GM23338 (cell line): ENCODE measurements around the gene VIP. TPM values are rescaled to one million over a fixed set of nuclear protein-coding genes. Genes with fewer than 3 reads are reported as not detected.

ENCODE experiments used
- ATAC-seq: fragments of 200-7000 bp; cut with Tn5 transposase; 3 replicates; pipeline ENCODE4 v1.9.1; 2020
- DNase-seq: peaks from one replicate; pipeline ENCODE4 v3.0.0-alpha.2; 2015; ENCODE audit warnings: low spot score
- H2AFZ ChIP-seq: fragments of 200-600 bp; sonication (generic); 2 replicates; pipeline ENCODE4 v1.8.0; 2016; ENCODE audit warnings: antibody characterized with exemption, mild to moderate bottlenecking, moderate library complexity
- H3F3A ChIP-seq: fragments of 200-600 bp; sonication (generic); replicated peaks from 2 replicates; pipeline ENCODE4 v1.8.0; 2017; ENCODE audit warnings: antibody characterized with exemption, mixed run types, low read depth
- H3K27ac ChIP-seq: fragments of 200-600 bp; sonication (generic); 2 replicates; pipeline ENCODE4 v1.6.1; 2016; ENCODE audit warnings: low read depth
- H3K27me3 ChIP-seq: fragments of 200-600 bp; sonication (generic); 2 replicates; pipeline ENCODE4 v1.8.0; 2016; ENCODE audit warnings: mild to moderate bottlenecking, mixed run types, moderate library complexity; ENCODE audit not compliant: insufficient read depth
- H3K36me3 ChIP-seq: fragments of 200-600 bp; sonication (generic); 2 replicates; pipeline ENCODE4 v1.8.0; 2016; ENCODE audit warnings: mild to moderate bottlenecking; ENCODE audit not compliant: insufficient read depth
- H3K4me1 ChIP-seq: fragments of 200-600 bp; sonication (generic); 2 replicates; pipeline ENCODE4 v1.8.0; 2016; ENCODE audit warnings: mild to moderate bottlenecking, moderate library complexity; ENCODE audit not compliant: insufficient read depth
- H3K4me2 ChIP-seq: fragments of 200-600 bp; sonication (generic); 2 replicates; pipeline ENCODE4 v1.7.1; 2017; ENCODE audit warnings: mixed run types
- H3K4me3 ChIP-seq: fragments of 200-600 bp; sonication (generic); 2 replicates; pipeline ENCODE4 v1.6.1; 2016; ENCODE audit warnings: mixed run types
- H3K79me2 ChIP-seq: fragments of 200-600 bp; sonication (generic); replicated peaks from 2 replicates; pipeline ENCODE4 v1.8.0; 2017; ENCODE audit warnings: mild to moderate bottlenecking; ENCODE audit not compliant: insufficient read depth
- H3K9me2 ChIP-seq: fragments of 200-600 bp; sonication (generic); 2 replicates; pipeline ENCODE4 v1.8.0; 2017; ENCODE audit not compliant: insufficient read depth
- H4K20me1 ChIP-seq: fragments of 200-600 bp; sonication (generic); replicated peaks from 2 replicates; pipeline ENCODE4 v1.8.0; 2017; ENCODE audit warnings: mild to moderate bottlenecking; ENCODE audit not compliant: insufficient read depth
- H3K27ac Mint-ChIP-seq: 2 replicates; pipeline ENCODE4 v1.8.0; 2020; ENCODE audit warnings: inconsistent platforms, mild to moderate bottlenecking, moderate library complexity, mixed read lengths
- H3K27me3 Mint-ChIP-seq: 3 replicates; pipeline ENCODE4 v1.8.0; 2022; ENCODE audit warnings: low read depth, mild to moderate bottlenecking, moderate library complexity, mixed read lengths, inconsistent platforms; ENCODE audit not compliant: insufficient read depth, poor library complexity
- H3K36me3 Mint-ChIP-seq: 3 replicates; pipeline ENCODE4 v1.8.0; 2021; ENCODE audit warnings: low read depth, mild to moderate bottlenecking, inconsistent platforms, moderate library complexity, mixed read lengths
- H3K4me1 Mint-ChIP-seq: 3 replicates; pipeline ENCODE4 v1.8.0; 2020; ENCODE audit warnings: mild to moderate bottlenecking, inconsistent platforms, mixed read lengths
- H3K4me3 Mint-ChIP-seq: 3 replicates; pipeline ENCODE4 v1.8.0; 2021; ENCODE audit warnings: moderate library complexity, mild to moderate bottlenecking, inconsistent platforms, mixed read lengths
- H3K9me3 Mint-ChIP-seq: 3 replicates; pipeline ENCODE4 v1.8.0; 2020; ENCODE audit warnings: moderate library complexity, mild to moderate bottlenecking, inconsistent platforms, mixed read lengths
- ETS1 ChIP-seq: IDR thresholded peaks from 2 replicates; pipeline ENCODE4 v1.6.1; 2016; ENCODE audit warnings: antibody characterized with exemption
- EZH2 ChIP-seq: fragments of 200-600 bp; sonication (generic); IDR thresholded peaks from one replicate; pipeline ENCODE4 v1.8.0; 2017; ENCODE audit warnings: antibody characterized with exemption, mild to moderate bottlenecking, low read depth; ENCODE audit not compliant: unreplicated experiment
- EZH2phosphoT487 ChIP-seq: fragments of 200-600 bp; sonication (generic); IDR thresholded peaks from one replicate; pipeline ENCODE4 v1.8.1; 2018; ENCODE audit warnings: antibody characterized with exemption; ENCODE audit not compliant: unreplicated experiment
- POLR2AphosphoS5 ChIP-seq: IDR thresholded peaks from 2 replicates; pipeline ENCODE4 v1.6.1; 2016; ENCODE audit warnings: antibody characterized with exemption, low read depth
- REST ChIP-seq: IDR thresholded peaks from one replicate; pipeline ENCODE4 v1.6.1; 2018; ENCODE audit warnings: antibody characterized with exemption; ENCODE audit not compliant: unreplicated experiment
- STAT1 ChIP-seq: IDR thresholded peaks from one replicate; pipeline ENCODE4 v1.6.1; 2016; ENCODE audit warnings: antibody characterized with exemption; ENCODE audit not compliant: unreplicated experiment
- ZNF114 ChIP-seq: fragments of 250-450 bp; sonication (Bioruptor Pico); IDR thresholded peaks from 2 replicates; pipeline ENCODE4 v1.5.0; 2020; ENCODE audit warnings: mild to moderate bottlenecking, moderate library complexity
- polyA plus RNA-seq: library from polyadenylated mRNA; unstranded; fragments of >200 nt; fragmentation: Nextera tagmentation; extraction: Ambion mirVana; gene quantifications from 2 replicates; pipeline ENCODE4 v1.2.1, GENCODE V29; 2016
- total RNA-seq: library from RNA; depleted of rRNA; stranded (reverse); fragments of >200 nt; shearing (Covaris generic); gene quantifications from 2 replicates; pipeline ENCODE4 v1.2.3, GENCODE V29; 2014
- TF ChIP-seq, protein P1 (sequence below), 2 experiments: fragments of 200-600 bp in 1 of 2; sonication (generic) in 1 of 2; conservative IDR thresholded peaks; 2 replicates each; pipeline versions ENCODE4 v1.5.1 to v1.6.1; 2016 to 2017; ENCODE audit warnings: antibody characterized with exemption in 2 of 2, low read depth in 2 of 2, mild to moderate bottlenecking in 2 of 2, moderate library complexity in 1 of 2

VIP gene
- total and polyA plus RNA-seq, 2 experiments from 2014 or later: not detected

DNA sequence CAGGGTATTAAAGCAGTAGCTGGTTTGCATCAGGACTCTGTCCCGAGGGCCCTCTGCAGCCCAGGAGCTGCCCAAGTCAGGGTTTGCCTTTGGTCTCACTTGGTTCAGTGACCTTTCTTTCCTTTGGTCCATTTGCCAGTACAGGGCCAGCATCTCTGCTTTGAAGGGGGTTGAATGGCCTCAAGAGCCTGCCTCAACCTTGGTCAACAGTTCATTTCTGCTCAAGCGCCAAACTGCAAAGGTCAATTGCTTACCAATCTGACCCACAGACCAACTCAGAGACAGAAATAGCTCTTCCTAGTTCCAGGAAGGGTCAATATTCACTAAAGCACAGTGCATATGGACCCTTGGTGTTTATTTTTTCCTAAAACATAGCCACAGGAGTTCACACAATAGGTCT lies 19.4 kb downstream of the VIP start:
- H3K27ac Mint-ChIP-seq: no peak overlapping the region
- no peak overlapping the region for H3K4me3 Mint-ChIP-seq
- Histone ChIP-seq H3K4me3 (no peak overlapping the region), H3K4me1 (no peaks in the 10 kb centered on the region), H3K79me2 (no peaks in the 10 kb centered on the region), H3K27me3 (no peaks in the 10 kb centered on the region), H3K9me2 (peaks cover 3% of the 10 kb centered on the region; the same call in 1 of the 2 replicates), H2AFZ (peak overlapping the region; percentile 70), H4K20me1 (no peaks in the 10 kb centered on the region), H3K36me3 (no peaks in the 10 kb centered on the region), H3K4me2 (no peak overlapping the region), H3F3A (no peaks in the 10 kb centered on the region), H3K27ac (no peak overlapping the region)
- H3K9me3 Mint-ChIP-seq: peaks cover 3% of the 10 kb centered on the region; the same call in 1 of the 3 replicates
- no peak for ATAC-seq
- H3K27me3 Mint-ChIP-seq: peaks cover 2% of the 10 kb centered on the region
- H3K36me3 Mint-ChIP-seq: no peaks in the 10 kb centered on the region
- no peak for TF ChIP-seq ZNF114
- DNase-seq: no peak
- no peaks in the 10 kb centered on the region for H3K4me1 Mint-ChIP-seq

DNA sequence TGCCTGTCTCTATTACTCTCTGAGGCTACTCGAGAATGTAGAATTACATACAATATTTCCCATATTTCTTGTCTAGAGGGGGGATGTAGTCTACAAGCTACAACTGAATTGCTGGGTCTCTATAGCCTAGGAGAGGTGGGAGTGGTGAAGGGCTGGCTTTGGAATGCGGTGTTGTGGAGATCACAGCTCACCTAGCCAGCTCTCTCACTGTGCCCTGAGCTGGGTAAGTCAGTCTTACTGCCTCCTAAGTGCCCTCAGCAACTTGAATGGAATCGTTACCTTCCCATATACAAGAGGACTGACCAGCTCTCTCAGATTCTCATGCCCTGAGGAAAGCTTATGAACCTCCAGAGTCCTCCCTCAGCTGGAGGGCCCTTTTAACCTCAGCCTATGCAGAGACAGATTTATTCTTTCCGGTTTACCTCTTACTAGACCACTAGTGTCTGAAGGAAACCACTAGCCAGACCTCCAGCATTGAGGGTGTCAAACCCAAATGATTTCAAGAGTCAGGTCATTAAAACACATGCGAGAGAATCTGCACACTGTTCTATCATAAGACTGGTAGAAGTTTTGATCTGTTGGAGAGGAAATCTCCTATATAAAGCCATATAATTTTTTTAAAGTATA lies 20.6 kb downstream of the VIP start:
- peak overlapping the region; percentile 66; the same call in 1 of the 2 replicates for H2AFZ ChIP-seq
- H3K4me3 Mint-ChIP-seq: no peak overlapping the region
- H3K4me2 ChIP-seq: no peak overlapping the region
- H3K9me3 Mint-ChIP-seq: peaks cover 3% of the 10 kb centered on the region; the same call in 1 of the 3 replicates
- H3K27ac Mint-ChIP-seq: no peak overlapping the region
- peak; percentile 78 for ATAC-seq
- H3K36me3 Mint-ChIP-seq: no peaks in the 10 kb centered on the region
- no peaks in the 10 kb centered on the region for H3K4me1 ChIP-seq
- H3K9me2 ChIP-seq: peaks cover 3% of the 10 kb centered on the region; the same call in 1 of the 2 replicates
- peaks cover 2% of the 10 kb centered on the region for H3K27me3 Mint-ChIP-seq
- no peaks in the 10 kb centered on the region for H3K36me3 ChIP-seq
- H3K4me1 Mint-ChIP-seq: no peaks in the 10 kb centered on the region
- H3K79me2 ChIP-seq: no peaks in the 10 kb centered on the region
- H3K27ac ChIP-seq: no peak overlapping the region
- H3F3A ChIP-seq: no peaks in the 10 kb centered on the region
- H4K20me1 ChIP-seq: no peaks in the 10 kb centered on the region
- no peaks in the 10 kb centered on the region for H3K27me3 ChIP-seq
- peak; percentile 13 for DNase-seq
- H3K4me3 ChIP-seq: no peak overlapping the region
- TF ChIP-seq ETS1: no peak
- TF ChIP-seq, protein P1, sequence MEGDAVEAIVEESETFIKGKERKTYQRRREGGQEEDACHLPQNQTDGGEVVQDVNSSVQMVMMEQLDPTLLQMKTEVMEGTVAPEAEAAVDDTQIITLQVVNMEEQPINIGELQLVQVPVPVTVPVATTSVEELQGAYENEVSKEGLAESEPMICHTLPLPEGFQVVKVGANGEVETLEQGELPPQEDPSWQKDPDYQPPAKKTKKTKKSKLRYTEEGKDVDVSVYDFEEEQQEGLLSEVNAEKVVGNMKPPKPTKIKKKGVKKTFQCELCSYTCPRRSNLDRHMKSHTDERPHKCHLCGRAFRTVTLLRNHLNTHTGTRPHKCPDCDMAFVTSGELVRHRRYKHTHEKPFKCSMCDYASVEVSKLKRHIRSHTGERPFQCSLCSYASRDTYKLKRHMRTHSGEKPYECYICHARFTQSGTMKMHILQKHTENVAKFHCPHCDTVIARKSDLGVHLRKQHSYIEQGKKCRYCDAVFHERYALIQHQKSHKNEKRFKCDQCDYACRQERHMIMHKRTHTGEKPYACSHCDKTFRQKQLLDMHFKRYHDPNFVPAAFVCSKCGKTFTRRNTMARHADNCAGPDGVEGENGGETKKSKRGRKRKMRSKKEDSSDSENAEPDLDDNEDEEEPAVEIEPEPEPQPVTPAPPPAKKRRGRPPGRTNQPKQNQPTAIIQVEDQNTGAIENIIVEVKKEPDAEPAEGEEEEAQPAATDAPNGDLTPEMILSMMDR (conservative IDR thresholded peaks at IDR 0.05; ENCODE audit: low read depth in 2 of 2): no peak
- no peak for TF ChIP-seq STAT1
- no peak for TF ChIP-seq EZH2phosphoT487
- TF ChIP-seq REST: no peak
- TF ChIP-seq ZNF114: no peak
- TF ChIP-seq POLR2AphosphoS5: no peak
- no peak for TF ChIP-seq EZH2
